Loucy (cell line): Measurements from ENCODE around the gene LDHA.
A peak's percentile ranks its signal among the peaks of the same experiment; 100 is the strongest.
"Not testable (repeated sequence)": the region's sequence is repeated elsewhere in the genome, so short reads cannot be mapped to it uniquely, and the experiment has no call there.

ENCODE experiments used
- H2AFZ ChIP-seq: fragments of 200-600 bp; sonication (generic); 2 replicates; pipeline ENCODE4 v1.6.0; 2016; ENCODE audit warnings: antibody characterized with exemption, mild to moderate bottlenecking, low read length, moderate library complexity
- H3F3A ChIP-seq: fragments of 200-600 bp; 2 replicates; pipeline ENCODE4 v1.6.0; 2016; ENCODE audit warnings: antibody characterized with exemption, low read depth, mild to moderate bottlenecking
- H3K27me3 ChIP-seq: fragments of 200-600 bp; sonication (generic); 2 replicates; pipeline ENCODE4 v1.6.1; 2014; ENCODE audit warnings: low read length, mild to moderate bottlenecking; ENCODE audit not compliant: insufficient read depth, poor library complexity, severe bottlenecking
- H3K36me3 ChIP-seq: fragments of 200-600 bp; sonication (generic); 2 replicates; pipeline ENCODE4 v1.6.1; 2016; ENCODE audit warnings: low read length; ENCODE audit not compliant: insufficient read depth
- H3K4me1 ChIP-seq: fragments of 200-600 bp; sonication (generic); 2 replicates; pipeline ENCODE4 v1.5.1; 2014; ENCODE audit warnings: low read length, mild to moderate bottlenecking; ENCODE audit not compliant: insufficient read depth, poor library complexity, severe bottlenecking
- H3K4me2 ChIP-seq: fragments of 200-600 bp; sonication (generic); 2 replicates; pipeline ENCODE4 v1.6.0; 2014; ENCODE audit warnings: antibody characterized with exemption, low read length, low read depth, mild to moderate bottlenecking; ENCODE audit not compliant: poor library complexity, severe bottlenecking
- H3K4me3 ChIP-seq: fragments of 200-600 bp; sonication (generic); 2 replicates; pipeline ENCODE4 v1.5.1; 2014; ENCODE audit warnings: low read length, mild to moderate bottlenecking, mixed read lengths; ENCODE audit not compliant: poor library complexity, severe bottlenecking
- H3K79me2 ChIP-seq: fragments of 200-600 bp; sonication (generic); 2 replicates; pipeline ENCODE4 v1.6.1; 2014; ENCODE audit warnings: low read length; ENCODE audit not compliant: insufficient read depth
- H3K9ac ChIP-seq: fragments of 200-600 bp; sonication (generic); 2 replicates; pipeline ENCODE4 v1.6.0; 2014; ENCODE audit warnings: mild to moderate bottlenecking, low read depth, low read length, moderate library complexity; ENCODE audit not compliant: poor library complexity, severe bottlenecking
- H3K9me2 ChIP-seq: fragments of 200-600 bp; sonication (generic); replicated peaks from 2 replicates; pipeline ENCODE4 v1.6.1; 2016; ENCODE audit warnings: low read depth, low read length, mixed read lengths
- H3K9me3 ChIP-seq: fragments of 200-600 bp; sonication (generic); 2 replicates; pipeline ENCODE4 v1.6.1; 2014; ENCODE audit warnings: mild to moderate bottlenecking, antibody characterized with exemption, low read length, low read depth; ENCODE audit not compliant: insufficient read depth
- H4K20me1 ChIP-seq: fragments of 200-600 bp; sonication (generic); 2 replicates; pipeline ENCODE4 v1.6.0; 2014; ENCODE audit warnings: antibody characterized with exemption, low read length, mild to moderate bottlenecking; ENCODE audit not compliant: insufficient read depth, poor library complexity, severe bottlenecking
- CTCF ChIP-seq: fragments of 200-600 bp; sonication (generic); conservative IDR thresholded peaks from 2 replicates; pipeline ENCODE4 v1.5.1; 2014; ENCODE audit warnings: mild to moderate bottlenecking, antibody characterized with exemption, low read length
- EZH2phosphoT487 ChIP-seq: fragments of 200-600 bp; IDR thresholded peaks from 2 replicates; pipeline ENCODE4 v1.6.1; 2018; ENCODE audit warnings: antibody characterized with exemption, mild to moderate bottlenecking, moderate library complexity, borderline replicate concordance

Gene LDHA

DNA sequence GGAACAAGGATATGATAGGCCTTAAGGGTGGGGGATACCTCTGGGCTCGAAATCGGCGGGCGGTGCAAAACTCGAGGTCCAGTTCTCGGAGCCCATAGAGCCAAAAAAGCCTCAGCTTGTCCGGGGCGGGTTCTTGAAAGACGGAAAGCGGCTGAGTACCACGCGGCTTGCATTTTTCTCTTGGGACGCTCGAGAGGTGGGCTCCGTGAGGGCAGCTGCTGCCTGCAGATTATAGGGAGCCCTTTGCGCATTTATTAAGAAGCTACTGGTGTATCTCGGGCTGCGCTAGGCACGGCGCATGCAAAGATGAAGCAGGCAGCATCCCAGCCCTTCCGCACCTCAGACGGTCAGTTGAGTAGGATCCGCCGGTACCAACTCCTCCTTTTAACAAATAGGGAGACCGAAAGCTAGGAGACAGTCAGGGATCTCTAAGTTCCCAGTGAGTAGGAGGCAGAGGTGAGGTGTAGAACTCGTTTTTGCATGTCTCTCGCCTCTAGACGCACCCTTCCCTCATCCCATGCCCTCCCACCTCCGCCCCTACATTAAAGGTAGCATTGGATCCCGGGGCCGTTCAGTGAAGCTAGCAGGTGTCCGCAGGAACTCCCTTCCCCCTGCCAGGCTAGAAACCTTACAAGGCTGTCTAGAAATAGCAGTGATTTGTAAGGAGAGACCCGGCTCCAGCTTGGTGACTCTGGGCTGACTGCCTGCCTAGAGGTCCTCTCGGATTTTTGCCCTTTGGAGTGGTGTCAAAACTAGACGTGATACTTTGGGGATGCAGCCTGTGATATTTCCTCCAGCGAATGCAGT lies 768 bp downstream of the LDHA start:
- H2AFZ ChIP-seq: peak overlapping the region; percentile 37; the same call in 1 of the 2 replicates
- peaks cover 49% of the 10 kb centered on the region for H3K4me1 ChIP-seq
- H3K79me2 ChIP-seq: peaks cover 70% of the 10 kb centered on the region
- H3K9ac ChIP-seq: peak overlapping the region; percentile 100
- peak overlapping the region; percentile 94 for H3K4me3 ChIP-seq
- peaks cover 42% of the 10 kb centered on the region for H3K36me3 ChIP-seq
- no peaks in the 10 kb centered on the region for H3K9me3 ChIP-seq
- no peaks in the 10 kb centered on the region for H3K9me2 ChIP-seq
- H4K20me1 ChIP-seq: peaks cover 54% of the 10 kb centered on the region
- peaks cover 5% of the 10 kb centered on the region; the same call in 1 of the 2 replicates for H3F3A ChIP-seq
- TF ChIP-seq CTCF (no peak), EZH2phosphoT487 (no peak)
- H3K27me3 ChIP-seq: peaks cover 13% of the 10 kb centered on the region
- peak overlapping the region; percentile 77 for H3K4me2 ChIP-seq

DNA sequence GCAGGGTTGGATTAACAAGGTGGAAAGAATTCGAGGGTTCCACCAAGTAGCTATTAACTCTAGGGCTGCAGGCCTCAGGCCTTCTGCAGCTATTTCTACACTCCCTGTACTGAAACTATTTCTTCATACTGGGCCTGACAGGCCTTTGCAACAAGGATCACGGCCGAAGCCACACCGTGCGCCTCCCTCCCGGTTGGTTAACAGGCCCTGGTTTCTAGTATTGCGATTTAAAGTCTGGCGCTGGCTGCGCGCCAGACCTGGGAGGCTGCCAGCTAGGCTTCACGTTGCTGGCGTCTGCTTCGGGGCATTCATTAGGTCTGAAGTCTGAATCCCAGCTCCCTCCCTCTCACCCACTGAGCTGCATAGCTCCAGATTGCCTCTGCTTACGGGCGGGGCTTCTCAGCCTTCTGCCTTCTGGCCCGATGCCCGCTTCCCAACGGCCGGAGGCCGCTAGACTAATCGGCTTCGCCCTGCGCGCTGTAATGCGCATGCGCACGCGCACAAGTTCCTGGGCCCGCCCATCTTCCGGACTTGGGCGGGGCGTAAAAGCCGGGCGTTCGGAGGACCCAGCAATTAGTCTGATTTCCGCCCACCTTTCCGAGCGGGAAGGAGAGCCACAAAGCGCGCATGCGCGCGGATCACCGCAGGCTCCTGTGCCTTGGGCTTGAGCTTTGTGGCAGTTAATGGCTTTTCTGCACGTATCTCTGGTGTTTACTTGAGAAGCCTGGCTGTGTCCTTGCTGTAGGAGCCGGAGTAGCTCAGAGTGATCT lies 1.6 kb downstream of the LDHA start:
- Histone ChIP-seq H3K79me2 (peaks cover 78% of the 10 kb centered on the region), H3K4me2 (peak overlapping the region; percentile 94), H3K36me3 (peaks cover 49% of the 10 kb centered on the region), H3K9me2 (no peaks in the 10 kb centered on the region), H2AFZ (no peak overlapping the region), H3K9me3 (no peaks in the 10 kb centered on the region), H4K20me1 (peaks cover 60% of the 10 kb centered on the region), H3K9ac (peak overlapping the region; percentile 100), H3K27me3 (peaks cover 13% of the 10 kb centered on the region), H3K4me1 (peaks cover 55% of the 10 kb centered on the region), H3K4me3 (peak overlapping the region; percentile 94), H3F3A (peaks cover 5% of the 10 kb centered on the region; the same call in 1 of the 2 replicates)
- TF ChIP-seq CTCF (no peak), EZH2phosphoT487 (no peak)

GRCh38 chr11:18397921-18398320 lies 3.6 kb downstream of the LDHA start:
- Histone ChIP-seq H3K4me3 (peak overlapping the region; percentile 94), H3F3A (peaks cover 5% of the 10 kb centered on the region; the same call in 1 of the 2 replicates), H3K9me3 (no peaks in the 10 kb centered on the region), H3K36me3 (peaks cover 64% of the 10 kb centered on the region), H4K20me1 (peaks cover 74% of the 10 kb centered on the region), H2AFZ (no peak overlapping the region), H3K9ac (peak overlapping the region; percentile 81), H3K4me1 (peaks cover 55% of the 10 kb centered on the region), H3K27me3 (peaks cover 13% of the 10 kb centered on the region), H3K9me2 (no peaks in the 10 kb centered on the region), H3K79me2 (peaks cover 92% of the 10 kb centered on the region), H3K4me2 (peak overlapping the region; percentile 94)
- TF ChIP-seq CTCF: no peak

DNA sequence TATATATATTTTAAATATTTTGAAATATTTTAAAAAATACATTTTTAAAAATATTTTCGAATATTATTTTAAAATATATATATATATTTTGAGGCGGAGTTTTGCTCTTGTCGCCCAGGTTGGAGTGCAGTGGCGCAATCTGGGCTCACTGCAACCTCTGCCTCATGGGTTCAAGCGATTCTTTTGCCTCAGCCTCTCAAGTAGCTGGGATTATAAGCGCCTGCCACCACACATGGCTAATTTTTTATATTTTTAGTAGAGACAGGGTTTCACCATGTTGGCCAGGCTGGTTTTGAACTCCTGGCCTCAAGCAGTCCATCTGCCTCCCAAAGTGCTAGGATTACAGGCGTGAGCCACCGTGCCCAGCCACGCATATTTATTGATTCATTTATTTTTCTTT lies 6.7 kb downstream of the LDHA start:
- peaks cover 93% of the 10 kb centered on the region for H3K36me3 ChIP-seq
- not testable (repeated sequence) for H3K27me3 ChIP-seq, H3K4me3 ChIP-seq, H2AFZ ChIP-seq, H3F3A ChIP-seq, H3K9me3 ChIP-seq, H3K9ac ChIP-seq, H3K9me2 ChIP-seq, H3K4me2 ChIP-seq
- H3K79me2 ChIP-seq: peaks cover 88% of the 10 kb centered on the region
- H3K4me1 ChIP-seq: peaks cover 48% of the 10 kb centered on the region
- peaks cover 89% of the 10 kb centered on the region for H4K20me1 ChIP-seq
